Stimulated activated CD4-positive, alpha-beta T cell treated with anti-CD3 and anti-CD28 coated beads, Interleukin-2, amount 100 ng/mL, for 4 hours (primary cell): Measurements from ENCODE around the gene PPP2CA.
A peak's percentile ranks its signal among the peaks of the same experiment; 100 is the strongest.
"Not testable (repeated sequence)": the region's sequence is repeated elsewhere in the genome, so short reads cannot be mapped to it uniquely, and the experiment has no call there.

ENCODE experiments used
- DNase-seq: peaks from one replicate; pipeline ENCODE4 v3.0.0-alpha.2; 2020; ENCODE audit warnings: low read depth

The PPP2CA gene

DNA sequence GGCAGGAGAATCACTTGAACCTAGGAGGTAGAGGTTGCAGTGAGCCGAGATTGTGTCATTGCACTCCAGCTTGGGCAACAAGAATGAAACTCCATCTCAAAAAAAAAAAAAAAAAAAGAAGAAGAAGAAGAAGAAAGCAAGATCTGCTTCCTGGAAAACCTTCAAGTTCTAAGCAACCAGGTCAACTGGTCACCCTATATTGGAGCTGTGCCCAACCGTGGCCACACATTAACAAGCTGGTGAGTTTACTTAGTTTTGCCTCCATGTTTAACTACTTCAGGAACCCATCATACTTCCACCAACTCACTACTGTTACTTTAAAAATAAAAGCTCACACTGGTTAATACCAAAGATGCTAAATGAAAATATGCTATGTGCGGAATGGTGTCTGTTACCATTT, 36.8 kb downstream of the PPP2CA start:
- DNase-seq: no peak

DNA sequence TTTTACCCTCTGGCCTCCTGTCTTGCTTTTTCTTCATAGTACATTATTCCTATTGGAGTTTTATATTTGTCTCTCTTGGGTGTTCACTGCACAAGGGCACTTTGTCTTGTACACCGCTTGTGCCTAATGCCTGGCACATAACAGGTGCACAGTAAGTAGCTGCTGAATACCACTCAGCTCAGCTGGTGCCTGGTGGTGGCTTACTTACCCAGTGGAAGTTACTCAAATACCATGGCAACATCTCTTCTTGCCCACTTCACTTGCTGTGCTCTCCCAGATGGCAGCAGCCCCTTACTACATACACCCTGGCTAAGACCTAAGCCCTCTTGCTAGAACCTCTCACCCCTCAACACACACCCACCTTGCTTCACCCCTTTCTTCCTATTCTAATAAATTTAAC, 37.8 kb downstream of the PPP2CA start:
- no peak for DNase-seq

DNA sequence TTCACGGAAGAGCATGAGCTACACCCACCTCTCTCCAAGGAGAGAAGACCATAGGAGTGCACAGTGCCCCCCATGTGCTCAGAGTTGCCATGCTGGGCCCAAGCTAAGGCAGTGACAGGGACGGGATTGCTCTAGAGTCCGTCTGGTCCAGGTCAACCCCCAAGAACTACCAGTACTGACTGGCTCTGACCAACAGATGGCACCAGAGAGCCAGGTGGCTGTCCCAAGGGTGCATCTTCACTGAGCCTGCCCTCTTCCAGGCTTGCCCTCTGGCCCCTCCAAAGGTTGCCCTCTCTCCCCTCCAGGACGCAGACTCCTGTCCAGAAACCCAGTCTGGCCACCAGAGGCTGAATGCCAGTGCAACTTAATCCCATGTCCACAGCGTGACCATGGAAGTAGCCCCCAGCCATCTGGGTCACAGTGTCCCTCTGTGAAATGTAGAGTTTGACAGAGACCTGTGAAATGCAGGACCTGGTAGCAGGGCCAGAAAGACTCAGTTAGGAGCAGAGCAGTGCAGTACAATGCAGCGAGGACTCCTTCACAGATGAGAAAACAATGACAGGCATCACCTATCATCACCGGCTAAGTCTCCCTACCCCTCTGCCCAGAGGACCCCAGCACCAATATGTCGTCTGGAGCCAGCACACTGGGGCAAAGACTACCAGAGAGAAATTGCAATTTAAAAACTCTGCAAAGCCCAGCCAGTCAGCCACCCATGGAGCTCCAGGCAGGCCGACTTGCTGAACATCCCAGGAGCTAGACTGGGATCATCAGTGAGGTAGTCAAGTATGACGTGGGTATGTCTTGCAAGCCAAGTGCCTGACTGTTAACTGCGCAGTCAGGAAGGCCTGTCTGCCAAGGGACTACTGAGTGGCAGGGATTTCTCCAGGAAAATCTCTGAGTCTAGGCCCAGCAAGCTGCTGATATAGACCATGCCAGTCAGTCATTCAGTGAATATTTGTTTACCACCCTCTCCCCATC, 41.4 kb downstream of the PPP2CA start:
- peak; percentile 70 for DNase-seq

DNA sequence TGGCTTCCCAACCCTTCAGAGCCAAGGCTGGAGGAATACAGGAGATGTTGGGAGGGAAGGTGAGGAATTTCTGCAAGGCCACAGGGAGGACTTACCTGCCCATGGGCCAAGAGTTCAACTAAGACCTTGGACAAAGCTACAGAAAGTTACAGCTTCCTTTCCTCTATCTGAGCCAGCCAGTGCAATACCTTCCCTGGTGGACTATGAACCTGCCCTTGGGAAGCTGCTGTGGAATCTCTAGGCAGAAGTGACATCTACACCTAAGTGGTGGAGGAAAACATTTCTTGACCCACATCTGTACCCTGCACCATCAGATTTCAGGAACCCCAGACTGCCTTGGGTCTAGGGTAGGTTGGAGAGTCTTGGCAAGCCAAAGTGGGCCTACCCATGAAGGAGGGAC, 42.4 kb downstream of the PPP2CA start:
- no peak for DNase-seq

DNA sequence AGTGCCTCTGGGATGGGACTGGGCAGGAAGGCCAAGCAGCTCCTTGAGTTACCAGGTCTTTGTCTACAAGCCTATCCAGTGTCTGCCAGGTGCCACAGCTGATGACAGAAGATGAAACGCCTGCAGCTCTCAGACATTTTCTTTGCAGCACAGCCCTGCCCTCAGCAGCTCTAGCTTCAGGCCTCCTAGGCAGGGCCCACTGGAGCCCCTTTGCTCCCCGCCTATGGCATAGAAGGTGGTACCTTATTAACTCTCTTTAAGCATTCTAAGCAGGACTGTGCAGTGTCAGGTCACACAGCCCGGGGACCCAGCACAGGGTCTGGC, 47.8 kb downstream of the PPP2CA start:
- DNase-seq: no peak

DNA sequence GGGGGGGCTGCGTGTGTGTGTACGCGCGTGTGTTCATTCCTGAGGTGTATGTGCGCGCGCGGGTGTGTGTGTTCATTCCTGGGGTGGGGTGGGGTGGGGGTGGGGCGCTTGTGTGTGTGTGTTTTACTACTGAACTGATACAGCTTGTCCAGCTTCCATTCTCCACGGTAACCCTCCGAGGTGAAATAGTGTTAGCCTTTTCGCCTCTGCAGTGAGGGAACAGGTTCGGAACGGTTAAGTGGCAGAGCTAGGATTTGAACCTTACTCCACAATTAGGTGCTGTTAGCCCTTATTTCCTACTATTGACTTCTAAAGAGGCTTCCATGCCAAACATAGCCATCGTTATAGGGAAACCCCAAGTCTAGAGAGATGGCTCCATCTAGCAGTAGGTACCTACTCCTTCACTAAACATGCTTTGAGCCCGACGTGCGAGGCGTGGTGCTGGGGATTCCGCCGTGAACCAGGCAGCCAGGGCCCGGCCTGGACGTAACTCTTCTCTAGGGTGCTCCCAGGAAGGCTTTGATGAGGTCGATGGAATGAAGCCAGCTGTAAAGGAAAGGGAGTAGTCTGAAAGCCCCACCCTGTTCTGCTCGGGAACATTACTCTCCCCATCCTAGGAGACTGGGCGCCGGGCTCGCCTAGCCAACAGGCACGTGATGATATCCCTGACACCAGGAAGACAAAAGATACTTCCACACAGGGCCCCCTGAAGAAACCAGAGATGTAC, 48.3 kb downstream of the PPP2CA start:
- DNase-seq: no peak

DNA sequence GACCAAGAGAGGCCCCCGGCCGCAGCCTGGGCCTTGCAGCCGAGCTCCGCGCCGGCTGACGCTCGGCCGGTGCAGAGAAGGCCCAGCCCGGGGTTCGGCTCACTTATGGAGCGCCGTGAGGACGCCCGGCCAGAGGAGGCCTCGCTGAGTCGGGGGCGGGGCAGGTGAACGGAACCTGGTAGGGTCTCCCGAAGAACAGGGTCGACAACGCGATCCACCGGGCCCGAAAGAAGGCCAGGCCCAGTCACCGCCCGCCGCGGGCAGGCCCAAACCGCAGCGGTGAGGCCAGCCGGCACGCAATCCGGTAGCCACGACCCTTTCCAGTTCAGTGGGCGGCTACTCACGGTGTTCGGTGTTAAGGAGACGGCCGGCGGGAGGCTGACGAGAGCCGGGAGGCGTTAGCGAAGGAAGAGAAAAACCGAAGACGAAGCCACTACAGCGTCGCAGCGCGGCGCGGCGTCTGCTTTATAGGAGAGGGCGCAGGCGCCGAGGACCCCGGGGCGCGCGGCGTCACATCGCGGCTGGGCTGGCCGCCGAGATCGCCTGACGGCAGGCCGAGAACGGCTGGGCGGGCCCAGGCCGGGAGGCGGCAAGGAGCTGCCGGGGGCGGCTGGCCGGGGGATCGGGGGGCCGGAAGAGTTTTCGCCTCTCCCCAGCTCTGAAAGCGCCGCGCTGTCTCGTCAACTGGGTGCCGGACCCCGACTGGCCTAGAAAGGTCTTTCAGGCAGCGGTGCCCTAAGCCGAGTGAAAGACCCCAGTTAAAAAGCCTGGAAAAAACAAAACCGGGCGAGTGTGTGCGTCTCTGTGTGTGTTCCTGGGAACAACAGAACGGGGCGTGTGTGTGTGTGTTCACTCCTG, 49.1 kb downstream of the PPP2CA start, which contains the start of gene SKP1:
Gene SKP1, minus strand, starts transcription at position 440 of the 858 bp plus-strand sequence. CDS start 2,928 bp downstream, outside the sequence.
- peak; percentile 80 for DNase-seq

DNA sequence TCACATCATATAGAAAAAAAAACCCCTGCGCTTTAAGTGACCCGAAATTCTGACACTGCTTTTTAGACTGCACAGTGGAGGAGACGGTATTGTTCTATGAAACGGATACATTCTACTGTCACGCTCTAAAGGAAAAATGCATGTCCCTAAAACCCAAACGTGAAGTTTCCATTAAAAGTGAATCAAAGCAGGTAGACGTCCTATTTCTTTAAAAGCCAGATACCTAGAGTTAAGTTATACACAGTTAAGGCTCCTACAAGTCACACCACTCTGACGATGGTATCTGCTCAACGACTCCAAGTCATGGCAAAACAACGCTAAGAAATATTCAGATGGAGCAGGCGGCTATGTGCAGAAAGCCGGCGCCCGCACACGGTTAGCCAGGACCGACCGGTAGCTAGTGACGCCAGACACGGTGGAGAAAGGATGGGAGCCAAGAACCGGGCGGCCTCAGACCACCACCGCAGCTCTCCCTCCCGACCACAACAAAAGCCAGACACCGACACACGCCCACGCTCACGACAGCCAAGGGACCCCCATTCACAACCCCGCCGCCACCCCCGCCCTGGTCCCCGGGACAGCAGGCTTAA, 49.9 kb downstream of the PPP2CA start:
- DNase-seq: no peak

DNA sequence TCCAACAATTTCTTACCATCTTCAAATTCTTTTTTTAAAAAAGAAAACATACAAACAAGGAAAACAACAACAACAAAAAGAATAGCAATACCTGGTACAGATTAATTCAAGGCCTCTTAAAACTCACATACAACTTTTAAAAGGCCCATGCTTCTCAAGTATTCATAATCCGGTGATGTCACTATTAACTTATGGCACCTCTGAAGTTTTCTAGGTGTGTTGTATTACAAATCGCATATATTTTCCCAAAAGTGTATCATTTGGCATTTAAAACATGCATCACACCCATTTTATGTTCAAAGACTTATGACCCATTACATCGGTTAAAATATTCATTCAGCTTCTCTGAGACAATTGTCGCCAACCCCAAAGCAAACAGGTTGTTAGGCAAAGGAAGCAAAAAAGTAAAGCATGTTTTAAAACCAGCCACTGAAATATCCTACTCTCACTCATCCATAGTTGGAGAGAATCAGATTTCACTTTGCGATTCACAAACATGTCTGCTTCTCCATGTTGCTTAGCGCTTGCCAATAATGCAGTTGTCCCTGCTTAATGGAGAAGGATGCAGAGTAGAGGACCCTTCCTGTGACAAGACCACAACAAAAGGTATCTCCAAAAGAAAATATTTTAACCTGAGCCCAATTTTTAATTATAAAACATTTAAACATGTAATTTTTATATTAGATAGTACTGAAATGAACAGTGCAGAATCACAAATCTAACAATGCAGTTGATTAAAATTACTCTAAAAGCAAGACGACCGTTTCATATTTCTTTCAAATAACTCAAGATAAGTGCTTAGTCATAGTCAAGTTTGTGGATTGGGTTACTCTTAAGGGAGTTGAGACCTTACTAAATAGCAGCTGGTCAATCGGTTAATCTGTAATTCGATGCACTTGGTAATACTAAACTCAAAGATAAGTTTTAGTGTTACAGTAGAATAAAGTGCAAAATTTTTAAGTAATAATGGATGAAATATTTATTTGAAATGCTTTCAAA, 50.7 kb downstream of the PPP2CA start:
- DNase-seq: no peak

DNA sequence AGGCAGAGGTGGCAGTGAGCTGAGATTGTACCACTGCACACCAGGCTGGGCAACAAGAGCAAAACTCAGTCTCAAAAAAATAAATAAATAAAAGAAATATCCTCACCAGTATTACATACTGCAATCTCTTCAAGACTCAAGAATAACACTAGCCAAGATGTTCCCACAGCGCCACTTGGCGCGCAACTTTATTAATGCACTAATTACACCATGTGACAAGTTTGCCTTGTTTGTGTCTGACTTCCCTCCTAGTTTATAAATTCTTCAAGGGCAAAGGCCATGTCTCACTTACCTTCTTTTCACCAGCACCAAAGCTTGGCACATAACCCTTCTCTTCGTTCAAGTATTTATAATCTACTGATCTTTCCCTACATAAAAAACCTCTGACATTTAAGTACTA, 53.9 kb downstream of the PPP2CA start:
- no peak for DNase-seq

DNA sequence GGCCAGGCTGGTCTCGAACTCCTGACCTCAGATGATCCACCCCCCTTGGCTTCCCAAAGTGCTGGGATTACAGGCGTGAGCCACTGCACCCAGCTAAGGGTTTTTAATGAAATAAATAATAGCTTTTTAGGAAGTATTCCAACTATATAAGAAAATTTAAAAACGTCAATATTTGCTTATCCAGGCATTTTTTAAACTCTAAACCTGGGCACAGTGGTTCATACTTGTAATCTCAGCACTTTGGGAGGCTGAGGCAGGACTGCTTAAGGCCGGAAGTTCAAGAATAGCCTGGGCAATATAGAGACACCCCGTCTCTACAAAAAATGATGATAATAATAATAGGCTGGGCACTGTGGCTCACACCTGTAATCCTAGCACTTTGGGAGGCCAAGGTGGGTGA, 63.3 kb downstream of the PPP2CA start:
- DNase-seq: no peak

DNA sequence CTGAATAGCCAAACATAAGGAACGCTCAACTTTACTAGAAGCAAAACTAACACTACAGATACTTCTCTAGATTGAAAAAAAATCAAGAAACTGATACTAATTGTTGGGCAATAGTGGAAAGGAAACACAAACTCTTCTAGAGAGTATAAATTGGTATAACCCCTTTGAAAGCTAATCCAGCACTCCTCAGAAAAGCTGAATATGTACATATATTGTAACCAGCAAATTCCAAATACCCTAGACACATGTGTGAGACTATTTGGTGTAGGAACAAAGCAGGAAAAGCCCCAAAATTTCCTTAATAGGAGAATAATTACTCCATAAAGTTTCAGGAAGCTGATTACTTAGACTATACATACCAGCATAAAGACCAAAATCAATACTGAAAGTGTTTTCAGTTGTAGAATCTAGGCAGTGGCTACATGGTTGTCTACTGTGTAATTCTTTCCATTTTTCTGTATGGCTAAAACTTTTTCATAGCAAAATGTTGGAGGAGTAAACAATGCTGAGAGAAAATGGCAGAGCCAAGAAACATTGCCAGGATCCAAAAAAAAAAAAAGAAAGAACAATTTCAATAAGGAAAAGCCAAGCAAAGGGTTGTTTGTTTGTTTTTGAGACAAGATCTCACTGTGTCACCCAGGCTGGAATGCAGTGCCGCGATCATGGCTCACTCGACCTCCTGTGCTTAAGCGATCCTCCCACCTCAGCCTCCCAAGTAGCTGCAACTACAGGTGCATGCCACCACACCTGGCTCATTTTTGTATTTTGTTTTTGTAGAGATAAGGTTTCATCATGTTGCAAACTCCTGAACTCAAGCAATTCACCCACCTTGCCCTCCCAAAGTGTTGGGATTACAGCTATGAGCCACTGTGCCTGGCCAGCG, 64.1 kb downstream of the PPP2CA start:
- no peak for DNase-seq

DNA sequence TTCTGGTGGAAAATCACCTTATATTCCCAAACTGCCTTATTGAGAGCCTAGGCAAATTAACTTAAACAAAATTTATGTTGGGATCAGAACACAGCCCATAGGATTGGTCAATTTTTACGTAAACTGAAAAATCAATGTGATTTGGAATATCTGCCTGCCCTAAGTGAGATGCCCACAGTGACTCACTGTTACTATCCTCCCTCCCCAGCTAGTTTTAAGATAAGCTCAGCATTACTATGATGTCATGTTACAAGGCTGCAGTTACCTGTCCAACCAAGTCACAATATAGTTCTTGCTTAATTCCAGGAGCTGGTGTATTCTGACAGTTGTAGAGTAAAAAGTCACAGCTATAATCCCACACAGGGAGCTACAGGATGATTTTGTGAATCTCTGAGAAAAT, 72.2 kb downstream of the PPP2CA start:
- no peak for DNase-seq

DNA sequence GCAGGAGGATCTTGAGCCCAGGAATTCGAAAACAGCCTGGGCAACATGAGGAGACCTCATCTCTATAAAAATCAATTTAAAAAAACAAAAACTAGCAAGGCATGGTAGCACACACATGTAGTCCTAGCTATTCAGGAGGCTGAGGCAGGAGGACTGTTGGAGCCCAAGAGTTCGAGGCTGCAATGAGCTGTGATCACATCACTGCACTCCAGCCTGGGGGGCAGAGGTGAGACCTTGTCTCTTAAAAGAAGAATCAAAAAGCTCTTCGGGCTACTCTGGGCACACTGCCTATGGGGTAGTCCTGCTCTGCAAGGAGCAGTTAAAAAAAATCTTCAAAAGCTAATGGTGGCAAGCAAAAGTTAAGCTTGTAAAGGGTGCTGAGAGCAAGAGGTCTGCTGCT, 72.6 kb downstream of the PPP2CA start:
- no peak for DNase-seq

DNA sequence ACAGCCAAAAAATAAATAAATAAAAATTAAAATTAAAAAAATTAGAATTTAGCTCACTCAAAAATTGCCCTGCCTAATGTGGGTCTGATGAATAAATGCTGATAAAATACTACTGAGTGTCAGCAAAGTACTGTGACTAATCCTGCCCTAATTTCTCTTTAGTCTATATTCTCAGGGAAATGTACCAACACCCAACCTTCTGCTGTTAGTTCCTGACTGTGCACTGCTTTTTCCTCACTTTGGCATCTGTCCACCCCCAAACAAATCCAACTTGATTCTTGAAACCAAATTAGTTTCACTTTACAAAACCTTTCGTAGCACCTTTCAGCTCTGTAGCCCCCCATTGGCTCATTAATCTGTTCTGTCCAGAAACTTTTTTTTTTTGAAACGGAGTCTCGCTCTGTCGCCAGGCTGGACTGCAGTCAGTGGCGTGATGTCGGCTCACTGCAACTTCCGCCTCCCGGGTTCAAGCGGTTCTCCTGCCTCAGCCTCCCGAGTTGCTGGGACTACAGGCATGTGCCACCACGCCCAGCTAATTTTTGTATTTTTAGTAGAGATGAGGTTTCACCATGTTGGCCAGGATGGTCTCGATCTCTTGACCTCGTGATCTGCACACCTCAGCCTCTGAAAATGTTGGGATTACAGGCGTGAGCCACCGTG, 73.6 kb downstream of the PPP2CA start:
- DNase-seq: not testable (repeated sequence)

DNA sequence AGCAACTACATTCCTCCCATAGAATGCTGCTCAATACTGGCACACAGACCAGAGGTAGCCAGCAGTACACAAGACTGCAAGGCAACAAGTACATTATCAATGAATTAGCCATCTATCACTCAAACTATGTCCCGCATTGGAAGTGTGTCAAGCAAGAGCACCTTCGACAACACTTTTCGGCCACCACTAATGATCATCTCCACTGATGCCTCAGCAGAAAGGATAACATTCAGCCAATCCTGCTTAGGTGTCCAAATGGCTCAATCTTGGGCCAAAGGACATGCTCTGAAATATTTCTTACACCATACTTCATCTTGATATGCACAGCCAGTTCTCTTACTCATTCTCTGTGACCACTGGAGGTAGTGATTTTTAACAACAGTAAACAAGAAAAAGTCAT, 74.2 kb downstream of the PPP2CA start:
- DNase-seq: no peak

DNA sequence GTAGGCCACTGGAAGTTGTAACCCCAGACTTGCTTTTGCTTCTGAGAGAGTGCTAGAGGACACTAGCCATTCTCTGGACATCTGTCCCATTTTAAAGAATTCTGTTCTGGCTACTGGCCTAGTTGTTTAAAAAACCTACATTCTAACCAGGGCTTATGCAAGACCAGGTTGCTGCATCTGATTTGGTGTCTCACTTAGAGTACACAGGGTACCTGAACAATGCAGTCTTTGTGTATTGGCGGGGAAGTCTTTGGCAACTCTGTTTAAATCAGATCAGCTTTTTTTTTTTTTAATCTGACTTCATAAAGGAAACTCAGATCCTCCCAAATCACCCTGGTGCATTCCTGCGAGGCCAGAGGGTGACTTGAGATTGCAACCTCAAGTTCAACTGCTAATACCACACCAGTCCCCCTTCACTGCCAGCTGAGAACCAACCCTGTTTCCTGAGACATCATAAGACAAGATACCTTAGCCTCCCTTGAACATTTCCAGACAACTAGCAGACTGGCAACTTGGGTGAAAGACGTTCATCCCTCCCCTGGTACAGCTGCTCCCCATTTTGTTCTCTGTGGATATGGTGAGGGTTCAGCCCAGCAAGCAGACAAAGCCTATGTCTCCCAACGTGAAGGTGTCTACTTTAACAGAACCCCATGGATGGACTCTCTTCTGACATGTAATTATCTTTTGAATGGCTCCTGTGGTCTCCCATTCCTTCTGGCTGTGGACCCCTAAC, 76.1 kb downstream of the PPP2CA start:
- no peak for DNase-seq

DNA sequence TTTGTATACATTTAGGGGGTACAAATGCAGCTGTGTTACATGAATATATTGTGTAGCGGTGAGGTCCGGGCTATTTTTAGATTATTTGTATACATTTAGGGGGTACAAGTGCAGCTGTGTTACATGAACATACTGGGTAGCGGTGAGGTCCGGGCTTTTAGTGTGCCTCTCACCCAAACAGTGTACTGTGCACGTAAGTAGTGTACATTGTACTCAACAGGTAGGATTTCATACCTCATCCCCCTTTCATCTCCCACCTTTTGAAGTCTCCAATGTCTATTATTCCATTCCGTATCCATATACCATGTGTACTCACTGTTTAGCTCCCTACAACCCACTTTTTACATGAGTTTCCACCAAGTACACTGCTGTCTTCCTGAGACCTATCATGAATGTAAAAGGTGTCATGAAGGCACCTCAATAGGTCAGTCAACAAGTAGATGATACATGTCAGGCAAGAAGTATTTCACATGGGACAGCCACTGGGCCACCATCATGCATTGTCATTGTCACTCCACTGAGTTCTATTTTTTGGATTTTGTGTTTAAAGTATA, 76.8 kb downstream of the PPP2CA start:
- no peak for DNase-seq
